Measurements from ENCODE around the gene C1QTNF1.

Gene C1QTNF1

DNA sequence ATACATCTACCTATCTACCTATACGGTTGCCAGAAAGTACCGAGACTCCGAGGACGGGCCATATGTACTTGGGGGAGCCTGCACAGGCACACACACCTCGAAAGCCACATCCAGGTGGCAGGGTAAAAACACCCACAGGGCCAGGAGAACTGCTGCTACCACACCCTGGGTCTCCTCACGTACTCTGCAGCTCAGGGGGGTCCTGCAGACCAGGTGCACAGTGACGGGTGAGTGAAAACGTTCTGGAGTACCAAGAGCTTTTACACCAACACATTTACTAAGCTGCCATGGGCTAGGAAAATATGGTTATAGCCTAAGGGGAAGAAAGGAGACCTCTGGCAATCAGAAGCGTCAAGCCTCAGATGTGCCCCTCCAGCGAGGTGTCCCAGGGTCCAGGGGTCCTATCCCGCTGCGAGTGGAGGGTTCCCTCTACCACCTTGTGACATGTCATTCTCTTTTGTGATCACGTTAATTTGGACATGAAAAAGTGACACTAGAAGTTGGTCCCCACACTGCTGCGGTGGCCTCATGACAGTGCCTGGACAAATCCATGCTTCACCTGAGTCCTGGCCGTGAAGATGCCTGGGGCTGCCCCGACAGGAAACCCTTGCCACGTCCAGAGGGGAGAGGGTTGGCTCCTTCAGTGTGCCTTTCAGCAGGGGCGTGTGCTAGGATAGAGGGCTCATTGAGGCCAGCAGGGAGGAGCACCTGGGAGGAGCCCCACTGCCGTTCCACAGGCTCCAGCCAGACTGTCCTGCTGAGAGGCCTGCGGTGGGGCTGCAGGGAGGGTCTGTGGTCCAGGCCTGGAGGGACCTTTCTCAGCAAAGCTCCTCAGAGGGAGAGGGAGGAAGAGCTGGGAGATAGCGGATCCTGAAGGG is 16.2 kb upstream of the C1QTNF1 start:
- Histone ChIP-seq H3K27ac (replicated peaks) (no peak overlapping the region), H3K27me3 (ENCODE audit: insufficient read depth, poor library complexity, severe bottlenecking) (no peaks in the 10 kb centered on the region), H3K4me3 (replicated peaks; ENCODE audit: insufficient read depth, low read length) (no peak overlapping the region)
- TF ChIP-seq REST (IDR thresholded peaks at IDR 0.05; ENCODE audit: insufficient replicate concordance, low read depth) (no peak), SPI1 (IDR thresholded peaks at IDR 0.05; ENCODE audit: borderline replicate concordance, low read depth) (no peak), GABPA (IDR thresholded peaks at IDR 0.05; ENCODE audit: low read depth) (no peak), POLR2AphosphoS5 (IDR thresholded peaks at IDR 0.05; ENCODE audit: low read depth) (no peak)
- TF ChIP-seq, protein P1, sequence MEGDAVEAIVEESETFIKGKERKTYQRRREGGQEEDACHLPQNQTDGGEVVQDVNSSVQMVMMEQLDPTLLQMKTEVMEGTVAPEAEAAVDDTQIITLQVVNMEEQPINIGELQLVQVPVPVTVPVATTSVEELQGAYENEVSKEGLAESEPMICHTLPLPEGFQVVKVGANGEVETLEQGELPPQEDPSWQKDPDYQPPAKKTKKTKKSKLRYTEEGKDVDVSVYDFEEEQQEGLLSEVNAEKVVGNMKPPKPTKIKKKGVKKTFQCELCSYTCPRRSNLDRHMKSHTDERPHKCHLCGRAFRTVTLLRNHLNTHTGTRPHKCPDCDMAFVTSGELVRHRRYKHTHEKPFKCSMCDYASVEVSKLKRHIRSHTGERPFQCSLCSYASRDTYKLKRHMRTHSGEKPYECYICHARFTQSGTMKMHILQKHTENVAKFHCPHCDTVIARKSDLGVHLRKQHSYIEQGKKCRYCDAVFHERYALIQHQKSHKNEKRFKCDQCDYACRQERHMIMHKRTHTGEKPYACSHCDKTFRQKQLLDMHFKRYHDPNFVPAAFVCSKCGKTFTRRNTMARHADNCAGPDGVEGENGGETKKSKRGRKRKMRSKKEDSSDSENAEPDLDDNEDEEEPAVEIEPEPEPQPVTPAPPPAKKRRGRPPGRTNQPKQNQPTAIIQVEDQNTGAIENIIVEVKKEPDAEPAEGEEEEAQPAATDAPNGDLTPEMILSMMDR (IDR thresholded peaks at IDR 0.05; ENCODE audit: insufficient read depth, low read length), result no peak
- DNase-seq (ENCODE audit: low read depth in 1 of 2, low spot score in 1 of 2), result no peak

GRCh38 chr17:79008666-79009387 is 15.1 kb upstream of the C1QTNF1 start:
- H3K4me3 ChIP-seq (replicated peaks; ENCODE audit: insufficient read depth, low read length), result peak overlapping the region; percentile 78
- no peak for DNase-seq (ENCODE audit: low read depth in 1 of 2, low spot score in 1 of 2)
- H3K27ac ChIP-seq (replicated peaks), result peak overlapping the region; percentile 77
- TF ChIP-seq GABPA (IDR thresholded peaks at IDR 0.05; ENCODE audit: low read depth) (no peak), REST (IDR thresholded peaks at IDR 0.05; ENCODE audit: insufficient replicate concordance, low read depth) (no peak), POLR2AphosphoS5 (IDR thresholded peaks at IDR 0.05; ENCODE audit: low read depth) (no peak), SPI1 (IDR thresholded peaks at IDR 0.05; ENCODE audit: borderline replicate concordance, low read depth) (no peak)
- TF ChIP-seq, protein P1 (IDR thresholded peaks at IDR 0.05; ENCODE audit: insufficient read depth, low read length), result no peak
- H3K27me3 ChIP-seq (ENCODE audit: insufficient read depth, poor library complexity, severe bottlenecking), result no peaks in the 10 kb centered on the region

- Histone ChIP-seq H3K27ac (replicated peaks) (peak within 1 kb of the TSS; percentile 77), H3K4me3 (replicated peaks; ENCODE audit: insufficient read depth, low read length) (peak within 1 kb of the TSS; percentile 78), H3K27me3 (ENCODE audit: insufficient read depth, poor library complexity, severe bottlenecking) (no peaks in the 10 kb centered on the region)
- DNase-seq (ENCODE audit: low read depth in 1 of 2, low spot score in 1 of 2), result peak; percentile 57 to 77
- TF ChIP-seq SPI1 (IDR thresholded peaks at IDR 0.05; ENCODE audit: borderline replicate concordance, low read depth) (peak; percentile 50; the same call in 1 of the 2 replicates), GABPA (IDR thresholded peaks at IDR 0.05; ENCODE audit: low read depth) (0 out of 2 replicates have a peak, but pooled peaks have one; percentile 14), REST (IDR thresholded peaks at IDR 0.05; ENCODE audit: insufficient replicate concordance, low read depth) (no peak), POLR2AphosphoS5 (IDR thresholded peaks at IDR 0.05; ENCODE audit: low read depth) (peak; percentile 66; the same call in 1 of the 2 replicates)
- TF ChIP-seq, protein P1 (IDR thresholded peaks at IDR 0.05; ENCODE audit: insufficient read depth, low read length), result no peak
Observed at GRCh38 chr17:79009397-79010303, 14.3 kb upstream of the C1QTNF1 start, which contains the start of gene CANT1. Gene CANT1 (minus strand): TSS chr17:79009764. CDS start chr17:78997622, 12,142 bp downstream.
